GM12892 (cell line): ENCODE results near the gene LOXL1.

Experiments used
- POLR2AphosphoS5 ChIP-seq: IDR thresholded peaks from 2 replicates; pipeline ENCODE4 v1.6.1; 2011; ENCODE audit warnings: low read depth, low read length, control low read depth
- TAF1 ChIP-seq: IDR thresholded peaks from 2 replicates; pipeline ENCODE4 v1.6.1; 2011; ENCODE audit warnings: low read depth, mild to moderate bottlenecking, control low read depth, low read length, borderline replicate concordance

GRCh38 chr15:73925848-73926218, 429 bp upstream of the LOXL1 start:
- TF ChIP-seq POLR2AphosphoS5 (no peak), TAF1 (no peak)
